ENCODE results near the gene RFNG.
A peak's percentile ranks its signal among the peaks of the same experiment; 100 is the strongest.

The RFNG gene

GRCh38 chr17:82020572-82021106 lies 31.0 kb downstream of the RFNG start:
- Histone ChIP-seq H3K4me3 (ENCODE audit: low read depth, low read length) (no peak overlapping the region), H3K27me3 (replicated peaks) (no peaks in the 10 kb centered on the region), H3K36me3 (replicated peaks) (no peaks in the 10 kb centered on the region), H3K27ac (no peak overlapping the region)
- TF ChIP-seq CTCF (IDR thresholded peaks at IDR 0.05; ENCODE audit: low read depth, low read length, missing control alignments) = no peak
- no peak for DNase-seq
- in situ Hi-C loops (cut with HindIII; ENCODE audit: low pct_ligation_motif_present, low sequenced_read_pairs) = no loop called here

GRCh38 chr17:82019690-82020571 lies 31.7 kb downstream of the RFNG start:
- no peak overlapping the region for H3K27ac ChIP-seq
- no peak for DNase-seq
- peak; percentile 88 for TF ChIP-seq CTCF (IDR thresholded peaks at IDR 0.05; ENCODE audit: low read depth, low read length, missing control alignments)
- no peak overlapping the region for H3K4me3 ChIP-seq (ENCODE audit: low read depth, low read length)
- no peaks in the 10 kb centered on the region for H3K27me3 ChIP-seq (replicated peaks)
- H3K36me3 ChIP-seq (replicated peaks) = no peaks in the 10 kb centered on the region
- in situ Hi-C loops (cut with HindIII; ENCODE audit: low pct_ligation_motif_present, low sequenced_read_pairs) = no loop called here

- no peak overlapping the region for H3K4me3 ChIP-seq (ENCODE audit: low read depth, low read length)
- H3K27me3 ChIP-seq (replicated peaks) = no peaks in the 10 kb centered on the region
- no peaks in the 10 kb centered on the region for H3K36me3 ChIP-seq (replicated peaks)
- DNase-seq = no peak
- H3K27ac ChIP-seq = no peak overlapping the region
- no peak for TF ChIP-seq CTCF (IDR thresholded peaks at IDR 0.05; ENCODE audit: low read depth, low read length, missing control alignments)
- in situ Hi-C loops (cut with HindIII; ENCODE audit: low pct_ligation_motif_present, low sequenced_read_pairs) = no loop called here
These were observed 32.5 kb downstream of the RFNG start for GRCh38 chr17:82018989-82019689.

GRCh38 chr17:82018152-82018988 lies 33.2 kb downstream of the RFNG start:
- no peaks in the 10 kb centered on the region for H3K36me3 ChIP-seq (replicated peaks)
- no peak for DNase-seq
- no peak overlapping the region for H3K4me3 ChIP-seq (ENCODE audit: low read depth, low read length)
- no peaks in the 10 kb centered on the region for H3K27me3 ChIP-seq (replicated peaks)
- H3K27ac ChIP-seq = no peak overlapping the region
- in situ Hi-C loops (cut with HindIII; ENCODE audit: low pct_ligation_motif_present, low sequenced_read_pairs) = no loop called here
- TF ChIP-seq CTCF (IDR thresholded peaks at IDR 0.05; ENCODE audit: low read depth, low read length, missing control alignments) = no peak

- in situ Hi-C loops (cut with HindIII; ENCODE audit: low pct_ligation_motif_present, low sequenced_read_pairs) = no loop called here
- H3K36me3 ChIP-seq (replicated peaks) = no peaks in the 10 kb centered on the region
- no peak overlapping the region for H3K27ac ChIP-seq
- no peak for DNase-seq
- no peaks in the 10 kb centered on the region for H3K27me3 ChIP-seq (replicated peaks)
- no peak overlapping the region for H3K4me3 ChIP-seq (ENCODE audit: low read depth, low read length)
- TF ChIP-seq CTCF (IDR thresholded peaks at IDR 0.05; ENCODE audit: low read depth, low read length, missing control alignments) = no peak
These were observed 33.9 kb downstream of the RFNG start for GRCh38 chr17:82017612-82018151.

Measured in brain microvascular endothelial cell (primary cell).